IPS-18a (cell line): ENCODE measurements around the gene WNK3.

ENCODE experiments used
- H3K27ac ChIP-seq: one replicate; pipeline ENCODE4 v1.5.1; 2013; ENCODE audit warnings: low read length
- H3K27me3 ChIP-seq: one replicate; pipeline ENCODE4 v1.6.1; 2013; ENCODE audit warnings: mild to moderate bottlenecking, low read length; ENCODE audit not compliant: control insufficient read depth, insufficient read depth
- H3K36me3 ChIP-seq: one replicate; pipeline ENCODE4 v1.6.1; 2013; ENCODE audit warnings: low read depth, low read length; ENCODE audit not compliant: control insufficient read depth
- H3K4me1 ChIP-seq: one replicate; pipeline ENCODE4 v1.6.1; 2013; ENCODE audit warnings: low read depth, low read length; ENCODE audit not compliant: control insufficient read depth
- H3K4me3 ChIP-seq: one replicate; pipeline ENCODE4 v1.5.1; 2013; ENCODE audit warnings: low read length
- H3K9ac ChIP-seq: one replicate; pipeline ENCODE4 v1.6.1; 2013; ENCODE audit warnings: mild to moderate bottlenecking, low read length, moderate library complexity
- H3K9me3 ChIP-seq: one replicate; pipeline ENCODE4 v1.6.1; 2013; ENCODE audit warnings: low read depth, low read length; ENCODE audit not compliant: control insufficient read depth

WNK3 gene

GRCh38 chrX:54182194-54182863 is 175.5 kb downstream of the WNK3 start:
- peaks cover 6% of the 10 kb centered on the region for H3K9me3 ChIP-seq
- no peaks in the 10 kb centered on the region for H3K36me3 ChIP-seq
- H3K27ac ChIP-seq = no peak overlapping the region
- peak overlapping the region; percentile 76 for H3K9ac ChIP-seq
- no peaks in the 10 kb centered on the region for H3K27me3 ChIP-seq
- H3K4me1 ChIP-seq = peaks cover 10% of the 10 kb centered on the region
- H3K4me3 ChIP-seq = peak overlapping the region; percentile 77

DNA sequence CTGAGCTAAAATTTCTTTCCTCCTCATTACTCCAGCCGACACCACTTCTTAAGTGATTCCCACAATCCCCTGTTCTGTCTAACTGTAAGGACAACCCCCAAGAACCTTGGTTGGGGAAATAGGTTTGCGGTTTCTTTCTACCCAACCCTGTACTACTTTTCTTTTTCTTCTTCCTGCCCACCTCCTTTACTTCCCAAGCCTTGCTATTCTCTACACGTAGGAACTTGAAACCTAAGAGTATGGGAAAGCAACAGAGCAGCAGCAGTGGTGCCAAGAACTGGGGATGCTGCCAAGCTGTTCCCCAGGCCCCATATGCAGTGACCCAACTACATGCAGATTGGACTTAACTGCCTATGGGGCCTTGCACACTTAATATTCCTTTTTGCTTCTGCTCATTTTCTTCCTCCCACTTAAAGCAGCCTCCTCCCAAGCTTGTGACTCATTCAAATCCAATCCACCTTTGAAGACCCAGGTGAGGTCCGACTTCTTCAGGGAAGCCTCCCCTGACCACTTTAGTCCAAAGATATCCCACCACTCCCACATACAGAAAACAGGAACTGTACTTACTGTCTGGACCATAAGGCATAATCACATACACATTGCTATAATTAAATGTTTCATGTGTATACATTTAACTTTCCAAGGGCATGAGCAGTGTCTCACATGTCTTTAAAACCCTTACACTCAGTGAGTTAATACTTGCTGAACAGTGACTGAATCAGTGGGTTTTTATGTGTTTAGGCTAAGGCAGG is 176.5 kb downstream of the WNK3 start:
- Histone ChIP-seq H3K4me3 (peak overlapping the region; percentile 77), H3K36me3 (peaks cover 3% of the 10 kb centered on the region), H3K27me3 (no peaks in the 10 kb centered on the region), H3K4me1 (peaks cover 10% of the 10 kb centered on the region), H3K9me3 (peaks cover 6% of the 10 kb centered on the region), H3K9ac (no peak overlapping the region), H3K27ac (no peak overlapping the region)

DNA sequence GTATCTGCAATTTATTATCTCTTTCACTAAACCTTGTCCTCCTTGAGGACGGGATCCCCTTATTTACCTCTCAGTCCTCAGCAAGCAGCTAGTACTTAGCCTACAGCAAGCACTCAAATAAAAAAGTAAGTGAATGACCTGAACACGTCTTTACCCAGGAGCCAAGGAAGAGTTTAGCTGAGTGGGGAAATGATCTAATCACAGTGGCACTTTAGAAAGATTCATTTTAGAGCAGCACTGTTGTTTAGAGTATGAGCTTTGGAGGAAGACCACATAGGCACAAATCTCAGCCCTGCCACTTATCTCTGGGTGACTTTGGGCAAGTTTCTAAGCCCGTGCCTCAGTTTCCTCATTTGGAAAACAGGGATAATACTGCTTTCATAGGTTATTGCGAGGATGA is 177.4 kb downstream of the WNK3 start:
- Histone ChIP-seq H3K9me3 (peaks cover 6% of the 10 kb centered on the region), H3K27me3 (no peaks in the 10 kb centered on the region), H3K4me3 (peak overlapping the region; percentile 16), H3K4me1 (peaks cover 10% of the 10 kb centered on the region), H3K36me3 (peaks cover 3% of the 10 kb centered on the region), H3K9ac (no peak overlapping the region), H3K27ac (no peak overlapping the region)

- Histone ChIP-seq H3K4me1 (peaks cover 10% of the 10 kb centered on the region), H3K4me3 (no peak overlapping the region), H3K36me3 (peaks cover 6% of the 10 kb centered on the region), H3K9ac (no peak overlapping the region), H3K27me3 (no peaks in the 10 kb centered on the region), H3K9me3 (peaks cover 6% of the 10 kb centered on the region), H3K27ac (no peak overlapping the region)
Measured at GRCh38 chrX:54178100-54178940, 179.5 kb downstream of the WNK3 start.

DNA sequence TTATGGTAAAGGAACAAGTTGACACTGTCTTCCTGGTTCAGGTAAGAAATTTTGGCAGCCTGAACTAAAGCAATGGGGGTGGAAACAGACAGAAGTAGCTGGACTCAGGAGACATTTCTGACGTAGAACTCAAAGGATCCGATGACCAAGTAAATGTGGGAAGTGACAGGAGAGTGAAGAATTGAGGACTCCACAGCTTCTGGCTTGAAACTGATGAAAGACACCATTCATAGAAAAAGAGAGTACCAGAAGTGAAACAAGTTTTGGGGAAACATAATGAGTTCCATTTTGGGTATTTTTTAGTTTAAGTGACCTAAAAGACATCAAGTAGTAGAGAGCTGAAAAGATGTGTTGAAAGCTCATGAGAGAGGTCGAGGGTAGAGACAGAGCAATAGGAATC is 180.5 kb downstream of the WNK3 start:
- no peak overlapping the region for H3K27ac ChIP-seq
- peaks cover 6% of the 10 kb centered on the region for H3K36me3 ChIP-seq
- peaks cover 10% of the 10 kb centered on the region for H3K4me1 ChIP-seq

GRCh38 chrX:54173791-54174190 is 184.1 kb downstream of the WNK3 start:
- Histone ChIP-seq H3K36me3 (peaks cover 6% of the 10 kb centered on the region), H3K27ac (no peak overlapping the region), H3K9ac (no peak overlapping the region), H3K9me3 (peaks cover 3% of the 10 kb centered on the region), H3K4me3 (no peak overlapping the region), H3K27me3 (no peaks in the 10 kb centered on the region), H3K4me1 (no peaks in the 10 kb centered on the region)

More for the DNA sequence above, 180.5 kb downstream of the WNK3 start:
- Histone ChIP-seq H3K27me3 (no peaks in the 10 kb centered on the region), H3K4me3 (no peak overlapping the region), H3K9me3 (peaks cover 6% of the 10 kb centered on the region), H3K9ac (no peak overlapping the region)

GRCh38 chrX:54172455-54172854 is 185.4 kb downstream of the WNK3 start:
- H3K36me3 ChIP-seq = peaks cover 6% of the 10 kb centered on the region
- H3K27me3 ChIP-seq = no peaks in the 10 kb centered on the region
- H3K9me3 ChIP-seq = peaks cover 3% of the 10 kb centered on the region
- no peaks in the 10 kb centered on the region for H3K4me1 ChIP-seq
- H3K27ac ChIP-seq = no peak overlapping the region
- no peak overlapping the region for H3K9ac ChIP-seq
- H3K4me3 ChIP-seq = no peak overlapping the region

DNA sequence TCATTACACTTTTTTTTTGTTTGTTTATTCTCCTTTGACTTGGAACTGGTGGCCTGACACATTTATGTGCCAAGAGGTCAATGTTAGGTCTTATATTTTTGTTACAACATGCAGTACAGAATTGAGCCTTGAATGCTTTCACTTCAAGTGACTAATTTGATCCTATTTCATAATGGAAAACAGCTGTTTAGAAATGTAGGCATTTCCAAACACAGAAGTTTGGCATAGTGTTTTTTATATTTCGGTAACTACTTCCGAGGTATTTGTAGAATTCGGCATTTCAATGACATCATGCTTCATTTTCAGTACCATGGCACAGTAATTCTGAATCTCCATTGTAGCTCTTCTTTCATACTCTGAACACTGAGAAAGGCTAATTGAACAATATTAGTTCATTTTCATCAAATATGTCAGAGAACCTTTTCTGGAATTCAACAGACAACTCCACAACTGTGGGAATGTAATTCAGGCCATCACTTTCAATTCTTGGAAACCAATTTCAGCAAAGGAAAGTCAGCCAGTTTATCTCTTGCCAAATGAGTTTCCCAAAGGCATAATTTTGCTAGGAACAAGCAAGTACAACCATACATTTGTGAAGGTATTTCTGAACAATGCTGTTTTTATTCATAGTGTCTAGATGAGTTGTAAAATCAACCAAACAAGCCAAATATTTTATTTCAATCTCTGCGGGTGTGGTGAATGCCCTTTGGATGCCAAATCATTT is 186.2 kb downstream of the WNK3 start:
- H3K27me3 ChIP-seq = no peaks in the 10 kb centered on the region
- H3K4me3 ChIP-seq = no peak overlapping the region
- no peak overlapping the region for H3K27ac ChIP-seq
- H3K4me1 ChIP-seq = no peaks in the 10 kb centered on the region
- H3K9ac ChIP-seq = no peak overlapping the region
- H3K36me3 ChIP-seq = peaks cover 3% of the 10 kb centered on the region
- peaks cover 3% of the 10 kb centered on the region for H3K9me3 ChIP-seq

GRCh38 chrX:54171091-54171490 is 186.8 kb downstream of the WNK3 start:
- Histone ChIP-seq H3K36me3 (peaks cover 3% of the 10 kb centered on the region), H3K9ac (no peak overlapping the region), H3K27ac (no peak overlapping the region), H3K4me3 (no peak overlapping the region), H3K27me3 (no peaks in the 10 kb centered on the region), H3K9me3 (peaks cover 3% of the 10 kb centered on the region), H3K4me1 (no peaks in the 10 kb centered on the region)

- Histone ChIP-seq H3K27ac (no peak overlapping the region), H3K9me3 (peaks cover 3% of the 10 kb centered on the region), H3K4me1 (no peaks in the 10 kb centered on the region), H3K27me3 (no peaks in the 10 kb centered on the region), H3K4me3 (no peak overlapping the region), H3K9ac (no peak overlapping the region), H3K36me3 (no peaks in the 10 kb centered on the region)
Measured at GRCh38 chrX:54166915-54167314, 190.9 kb downstream of the WNK3 start.

DNA sequence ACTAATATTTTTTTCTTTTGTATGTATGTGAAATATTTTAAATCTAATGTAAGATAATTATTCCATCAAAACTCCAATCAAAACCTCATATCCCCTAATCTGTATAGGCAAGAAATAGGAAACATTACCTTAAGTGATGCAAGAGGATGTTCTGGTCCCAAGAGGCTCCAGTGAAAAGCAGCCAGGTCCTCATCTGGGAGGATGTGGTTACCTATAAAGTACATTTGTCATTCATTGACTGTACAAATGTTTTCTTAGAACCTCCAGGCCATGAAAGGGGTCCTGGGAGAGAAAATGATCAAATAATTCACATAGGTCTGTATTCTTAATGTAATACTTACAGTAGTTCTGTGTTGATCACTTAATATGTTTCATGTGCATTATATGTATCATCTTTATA is 200.3 kb downstream of the WNK3 start:
- H3K4me3 ChIP-seq = no peak overlapping the region

More for the DNA sequence above, 200.3 kb downstream of the WNK3 start:
- no peaks in the 10 kb centered on the region for H3K36me3 ChIP-seq
- H3K27ac ChIP-seq = no peak overlapping the region
- no peaks in the 10 kb centered on the region for H3K27me3 ChIP-seq
- H3K4me1 ChIP-seq = no peaks in the 10 kb centered on the region
- peaks cover 4% of the 10 kb centered on the region for H3K9me3 ChIP-seq
- H3K9ac ChIP-seq = no peak overlapping the region
